Adipocyte (in vitro differentiated cells): ENCODE results near the gene RYR3.

Source experiments
- DNase-seq: peaks from one replicate; pipeline ENCODE4 v3.0.0-alpha.2; 2015; ENCODE audit warnings: low read depth
- H3K27me3 ChIP-seq: replicated peaks from 2 replicates; pipeline ENCODE4 v1.7.0; 2013; ENCODE audit warnings: mild to moderate bottlenecking, low read length, moderate library complexity; ENCODE audit not compliant: control insufficient read depth, insufficient read depth
- H3K36me3 ChIP-seq: 2 replicates; pipeline ENCODE4 v1.7.0; 2013; ENCODE audit warnings: low read length, mild to moderate bottlenecking, moderate library complexity; ENCODE audit not compliant: control insufficient read depth, insufficient read depth, severe bottlenecking
- H3K4me1 ChIP-seq: 2 replicates; pipeline ENCODE4 v1.7.0; 2013; ENCODE audit warnings: mild to moderate bottlenecking, low read length, moderate library complexity; ENCODE audit not compliant: control insufficient read depth, insufficient read depth
- H3K4me3 ChIP-seq: 2 replicates; pipeline ENCODE4 v1.7.0; 2013; ENCODE audit warnings: mild to moderate bottlenecking, low read length, moderate library complexity
- H3K9ac ChIP-seq: 2 replicates; pipeline ENCODE4 v1.7.0; 2013; ENCODE audit warnings: mild to moderate bottlenecking, low read length, moderate library complexity
- H3K9me3 ChIP-seq: 2 replicates; pipeline ENCODE4 v1.7.0; 2013; ENCODE audit warnings: mild to moderate bottlenecking, low read length, moderate library complexity; ENCODE audit not compliant: control insufficient read depth

RYR3 gene

GRCh38 chr15:33451385-33451784 is 140.6 kb downstream of the RYR3 start:
- Histone ChIP-seq H3K4me3 (no peak overlapping the region), H3K9ac (no peak overlapping the region), H3K9me3 (no peaks in the 10 kb centered on the region), H3K36me3 (no peaks in the 10 kb centered on the region), H3K27me3 (peaks cover 16% of the 10 kb centered on the region), H3K4me1 (no peaks in the 10 kb centered on the region)
- no peak for DNase-seq

DNA sequence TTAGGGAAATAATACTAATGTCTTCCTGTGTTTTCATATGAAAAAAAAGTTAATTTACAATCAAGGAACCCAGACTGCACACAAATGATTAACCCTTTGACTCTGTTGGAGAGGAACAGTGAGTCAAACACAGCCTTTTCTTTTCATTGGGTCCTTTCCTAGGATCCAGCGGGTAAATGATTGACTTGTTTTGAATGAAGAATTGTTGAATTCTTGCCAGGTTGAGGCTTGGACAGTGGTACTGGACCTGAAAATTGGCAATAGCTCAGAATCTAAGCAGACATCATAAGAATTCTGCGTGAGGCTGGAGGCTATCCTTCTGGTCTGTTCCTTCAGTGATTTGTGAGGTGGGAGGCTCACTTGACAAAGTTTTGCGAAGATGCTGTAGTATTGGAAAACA is 143.0 kb downstream of the RYR3 start:
- DNase-seq, result no peak
- H3K4me3 ChIP-seq, result no peak overlapping the region
- H3K9me3 ChIP-seq, result peaks cover 7% of the 10 kb centered on the region
- H3K4me1 ChIP-seq, result no peaks in the 10 kb centered on the region
- H3K27me3 ChIP-seq, result peaks cover 18% of the 10 kb centered on the region
- no peaks in the 10 kb centered on the region for H3K36me3 ChIP-seq
- no peak overlapping the region for H3K9ac ChIP-seq

GRCh38 chr15:33454346-33454745 is 143.6 kb downstream of the RYR3 start:
- Histone ChIP-seq H3K4me1 (no peaks in the 10 kb centered on the region), H3K9me3 (peaks cover 7% of the 10 kb centered on the region), H3K9ac (no peak overlapping the region), H3K36me3 (no peaks in the 10 kb centered on the region), H3K4me3 (no peak overlapping the region), H3K27me3 (peaks cover 18% of the 10 kb centered on the region)
- DNase-seq, result no peak

- DNase-seq, result no peak
- Histone ChIP-seq H3K27me3 (peaks cover 18% of the 10 kb centered on the region), H3K4me1 (no peaks in the 10 kb centered on the region), H3K9me3 (peaks cover 7% of the 10 kb centered on the region), H3K36me3 (no peaks in the 10 kb centered on the region), H3K4me3 (no peak overlapping the region), H3K9ac (no peak overlapping the region)
Measured at GRCh38 chr15:33454996-33455395, 144.2 kb downstream of the RYR3 start.

DNA sequence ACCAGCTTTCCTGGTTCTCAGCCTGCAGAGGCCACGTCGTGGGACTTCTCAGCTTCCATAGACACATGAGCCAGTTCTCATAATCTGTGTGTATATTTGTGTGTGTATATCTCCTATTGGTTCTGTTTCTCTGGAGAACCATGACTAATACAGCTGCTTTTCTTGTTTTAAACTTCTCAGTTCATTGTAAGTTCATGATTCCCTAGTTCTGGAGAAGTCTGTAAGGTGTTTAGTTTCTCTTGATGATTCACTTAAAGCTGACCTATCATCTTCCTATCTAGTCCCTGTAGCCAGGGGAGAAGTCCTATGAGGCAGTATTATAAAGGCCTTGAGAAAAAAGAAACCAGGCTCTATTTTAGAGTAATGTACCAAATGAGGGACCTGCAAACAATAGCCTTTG is 147.7 kb downstream of the RYR3 start:
- no peak for DNase-seq
- no peaks in the 10 kb centered on the region for H3K4me1 ChIP-seq
- H3K9me3 ChIP-seq, result peaks cover 7% of the 10 kb centered on the region
- H3K4me3 ChIP-seq, result no peak overlapping the region
- no peak overlapping the region for H3K9ac ChIP-seq
- no peaks in the 10 kb centered on the region for H3K36me3 ChIP-seq
- peaks cover 10% of the 10 kb centered on the region for H3K27me3 ChIP-seq

DNA sequence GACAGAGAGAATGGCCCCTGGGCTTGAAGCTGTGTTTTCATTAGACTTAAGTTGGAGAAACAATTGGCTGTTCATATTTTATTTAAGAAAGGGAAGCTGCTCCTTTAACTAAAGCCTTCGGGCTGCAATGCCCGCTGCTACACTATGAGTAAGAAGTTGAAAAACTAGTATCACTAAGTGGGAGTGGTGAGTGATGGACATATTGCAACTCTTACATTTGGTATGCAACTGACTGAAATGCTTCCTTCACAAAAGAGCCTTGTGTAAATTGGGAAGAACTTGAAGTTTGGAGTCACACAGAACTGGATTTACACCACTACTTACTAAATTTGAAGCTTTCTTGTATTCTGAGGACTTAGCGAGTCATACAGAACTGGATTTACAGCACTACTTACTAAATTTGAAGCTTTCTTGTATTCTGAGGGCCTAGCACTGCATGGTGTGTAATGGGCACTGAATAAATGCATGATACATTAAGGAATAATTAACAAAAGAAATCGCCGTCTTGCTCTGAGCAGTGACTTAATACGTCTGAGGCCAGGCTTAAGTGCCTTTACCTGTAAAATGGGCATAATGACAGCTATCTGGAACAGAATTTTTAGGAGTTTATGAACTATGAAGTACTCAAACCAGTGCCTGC is 149.5 kb downstream of the RYR3 start:
- peaks cover 7% of the 10 kb centered on the region for H3K9me3 ChIP-seq
- no peaks in the 10 kb centered on the region for H3K36me3 ChIP-seq
- no peak overlapping the region for H3K4me3 ChIP-seq
- peaks cover 9% of the 10 kb centered on the region for H3K27me3 ChIP-seq
- H3K4me1 ChIP-seq, result no peaks in the 10 kb centered on the region
- no peak for DNase-seq
- no peak overlapping the region for H3K9ac ChIP-seq

- no peaks in the 10 kb centered on the region for H3K36me3 ChIP-seq
- peaks cover 6% of the 10 kb centered on the region for H3K27me3 ChIP-seq
- no peak overlapping the region for H3K9ac ChIP-seq
- DNase-seq, result no peak
- peaks cover 7% of the 10 kb centered on the region for H3K9me3 ChIP-seq
- no peaks in the 10 kb centered on the region for H3K4me1 ChIP-seq
- H3K4me3 ChIP-seq, result no peak overlapping the region
Measured at GRCh38 chr15:33461671-33462070, 150.9 kb downstream of the RYR3 start.

DNA sequence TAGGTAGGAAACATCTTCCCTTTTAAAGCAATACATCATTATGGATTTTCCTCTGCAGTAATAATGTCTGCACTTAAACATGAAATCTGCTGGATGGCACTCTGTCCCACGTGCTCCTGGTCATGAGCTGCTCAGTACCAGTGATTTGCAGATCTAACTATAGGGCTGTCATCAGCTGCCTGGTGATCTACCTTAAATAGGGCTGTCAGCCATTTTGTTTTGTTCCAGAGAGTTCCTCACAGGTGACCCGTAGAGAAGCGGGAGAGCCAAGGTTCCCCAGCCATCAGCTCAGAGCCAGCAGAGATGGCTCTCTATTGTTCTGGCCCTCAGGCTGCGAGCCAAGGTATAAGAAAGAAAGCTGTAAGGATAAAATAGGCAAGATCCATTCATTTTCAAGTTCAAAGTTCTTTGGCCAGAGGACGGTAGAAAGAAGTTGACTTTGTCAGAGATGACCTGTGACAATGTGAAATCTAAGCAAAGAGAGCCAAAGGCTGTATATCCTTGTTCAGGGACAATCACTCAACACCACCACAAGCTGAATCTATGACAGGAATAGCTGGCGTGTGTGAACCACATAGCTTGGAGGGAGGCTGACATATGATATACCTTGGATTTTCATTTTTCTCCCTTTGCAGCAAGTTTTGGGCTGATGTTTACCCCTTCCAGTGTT is 156.5 kb downstream of the RYR3 start:
- DNase-seq, result no peak
- no peak overlapping the region for H3K4me3 ChIP-seq
- H3K9ac ChIP-seq, result no peak overlapping the region
- no peaks in the 10 kb centered on the region for H3K36me3 ChIP-seq
- H3K4me1 ChIP-seq, result no peaks in the 10 kb centered on the region
- H3K9me3 ChIP-seq, result no peaks in the 10 kb centered on the region
- peaks cover 13% of the 10 kb centered on the region for H3K27me3 ChIP-seq

DNA sequence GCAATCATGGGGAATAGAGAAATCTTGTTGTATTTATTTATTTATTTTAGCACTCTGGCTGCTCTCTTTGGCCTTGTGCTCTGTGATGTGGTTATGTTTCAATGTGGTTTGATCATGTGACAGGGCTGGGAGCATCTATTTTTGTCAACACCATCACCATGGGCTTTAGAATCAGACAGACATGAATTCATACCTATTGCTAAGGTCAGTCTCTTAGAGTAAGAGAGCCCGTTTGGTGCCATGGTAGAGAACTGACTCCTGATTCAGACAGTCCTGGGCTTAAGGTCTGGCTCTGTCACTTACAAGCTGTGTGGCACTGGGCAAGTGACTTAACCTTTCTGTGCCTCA is 157.0 kb downstream of the RYR3 start:
- Histone ChIP-seq H3K36me3 (no peaks in the 10 kb centered on the region), H3K27me3 (peaks cover 13% of the 10 kb centered on the region), H3K4me1 (no peaks in the 10 kb centered on the region), H3K9ac (no peak overlapping the region), H3K4me3 (no peak overlapping the region), H3K9me3 (no peaks in the 10 kb centered on the region)
- no peak for DNase-seq

DNA sequence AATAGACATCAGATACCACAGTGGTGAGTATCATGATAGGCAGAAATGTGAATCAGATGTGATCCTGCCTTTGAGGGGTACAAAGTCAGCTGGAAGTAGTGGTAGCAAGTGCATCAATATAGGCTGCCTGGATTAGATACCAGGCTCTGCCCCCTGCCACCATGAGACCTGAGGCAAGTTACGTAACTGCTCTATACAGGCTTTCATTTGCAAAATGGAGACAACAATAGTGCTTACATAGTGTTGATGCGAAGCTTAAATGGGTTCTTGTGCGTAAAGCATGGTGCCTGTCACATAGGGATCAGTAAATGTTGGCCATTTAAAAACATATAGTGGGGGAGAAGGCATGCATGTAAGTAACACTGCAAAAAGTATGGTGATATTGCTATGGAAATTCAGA is 158.0 kb downstream of the RYR3 start:
- H3K27me3 ChIP-seq, result peaks cover 16% of the 10 kb centered on the region
- H3K4me1 ChIP-seq, result no peaks in the 10 kb centered on the region
- H3K36me3 ChIP-seq, result no peaks in the 10 kb centered on the region
- H3K4me3 ChIP-seq, result no peak overlapping the region
- H3K9ac ChIP-seq, result no peak overlapping the region
- no peak for DNase-seq
- H3K9me3 ChIP-seq, result no peaks in the 10 kb centered on the region

GRCh38 chr15:33473005-33473404 is 162.2 kb downstream of the RYR3 start:
- no peak for DNase-seq

GRCh38 chr15:33473714-33474113 is 162.9 kb downstream of the RYR3 start:
- H3K4me1 ChIP-seq, result no peaks in the 10 kb centered on the region
- DNase-seq, result no peak

More at GRCh38 chr15:33473005-33473404, 162.2 kb downstream of the RYR3 start:
- H3K4me3 ChIP-seq, result no peak overlapping the region
- no peaks in the 10 kb centered on the region for H3K4me1 ChIP-seq
- H3K9me3 ChIP-seq, result no peaks in the 10 kb centered on the region
- no peaks in the 10 kb centered on the region for H3K36me3 ChIP-seq
- peaks cover 8% of the 10 kb centered on the region for H3K27me3 ChIP-seq
- H3K9ac ChIP-seq, result no peak overlapping the region

More at GRCh38 chr15:33473714-33474113, 162.9 kb downstream of the RYR3 start:
- Histone ChIP-seq H3K4me3 (no peak overlapping the region), H3K27me3 (peaks cover 8% of the 10 kb centered on the region), H3K36me3 (no peaks in the 10 kb centered on the region), H3K9me3 (no peaks in the 10 kb centered on the region), H3K9ac (no peak overlapping the region)
